NCI-H446 treated with DMSO at 0.1 percent for 48 hours (cell line): ENCODE measurements around the gene ELK3.
"Not testable (repeated sequence)": the region's sequence is repeated elsewhere in the genome, so short reads cannot be mapped to it uniquely, and the experiment has no call there.

ENCODE experiments used
- DNase-seq: peaks from one replicate; lab custom pipeline; 2025; lab: John Stamatoyannopoulos, UW

Gene ELK3

GRCh38 chr12:96305665-96306064 lies 111.5 kb downstream of the ELK3 start:
- no peak for DNase-seq

GRCh38 chr12:96308881-96309280 lies 114.7 kb downstream of the ELK3 start:
- DNase-seq, result no peak

DNA sequence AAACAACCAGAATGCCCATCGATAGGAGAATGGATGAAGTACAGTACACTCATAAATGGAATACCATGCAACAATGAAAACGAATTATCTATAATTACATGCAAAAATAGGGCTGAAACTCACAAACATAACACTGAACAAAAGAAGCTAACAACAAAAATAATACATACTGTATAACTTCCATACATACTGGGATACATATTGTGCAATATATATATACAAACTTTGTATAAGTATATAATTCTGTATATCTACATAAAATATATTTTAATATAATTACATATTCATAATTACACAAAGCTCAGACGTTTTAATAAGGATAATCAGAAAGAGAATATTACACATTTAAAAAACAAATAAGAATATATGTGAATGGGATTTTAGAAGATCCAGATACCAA lies 115.9 kb downstream of the ELK3 start:
- no peak for DNase-seq

- DNase-seq, result no peak
Observed at GRCh38 chr12:96311191-96311590, 117.0 kb downstream of the ELK3 start.

DNA sequence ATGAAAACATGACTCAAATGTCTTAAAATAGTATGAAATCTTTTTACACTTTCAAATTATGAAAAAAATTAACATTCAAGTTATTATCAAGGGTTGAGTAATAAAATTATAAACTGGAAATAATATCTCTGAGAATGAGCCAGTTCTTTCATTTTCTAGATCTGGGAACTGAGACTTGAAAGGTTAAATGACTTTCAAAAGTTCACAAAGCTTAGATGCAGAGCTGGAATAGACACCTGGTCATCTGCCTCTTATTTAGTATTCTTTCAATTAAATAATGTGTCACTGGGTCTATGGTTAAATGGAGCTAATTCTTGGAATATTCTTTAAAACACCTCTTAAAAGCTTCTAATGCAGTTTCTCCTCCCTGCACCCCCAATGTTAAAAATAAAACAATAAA lies 119.4 kb downstream of the ELK3 start:
- DNase-seq, result no peak

DNA sequence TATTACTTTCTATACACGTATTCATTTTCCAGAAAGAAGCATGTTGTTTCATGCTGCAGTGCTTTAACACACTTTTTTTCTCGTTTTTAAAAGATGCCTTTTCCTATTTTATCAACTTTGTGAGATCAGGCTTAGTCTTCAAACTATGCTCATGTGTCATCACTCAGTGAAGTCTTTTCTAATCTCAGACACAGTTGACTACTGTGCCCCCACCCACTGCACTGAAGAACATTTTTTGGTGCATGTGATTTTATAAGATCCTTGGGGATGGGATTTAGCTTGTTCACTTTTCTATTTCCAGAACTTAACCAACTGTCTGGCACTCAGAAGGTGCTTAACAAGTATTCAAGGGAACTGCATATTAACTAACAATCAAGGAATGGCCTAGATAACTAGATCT lies 120.5 kb downstream of the ELK3 start:
- no peak for DNase-seq

GRCh38 chr12:96315741-96316481 lies 121.7 kb downstream of the ELK3 start:
- DNase-seq, result not testable (repeated sequence)

GRCh38 chr12:96317801-96318200 lies 123.6 kb downstream of the ELK3 start:
- DNase-seq, result not testable (repeated sequence)
